Liver (tissue), 9 donors: Measurements from ENCODE around the gene NUDT14. TPM values are rescaled to one million over a fixed set of nuclear protein-coding genes. Genes with fewer than 3 reads are reported as not detected.

Experiments used
- DNase-seq: peaks from one replicate; pipeline ENCODE4 v3.0.0-alpha.2; 2017; ENCODE audit warnings: low spot score
- H3K27ac ChIP-seq, 2 donors: one replicate each; pipeline ENCODE4 v1.7.0; 2013; ENCODE audit warnings: inconsistent platforms in 2 of 2, low read length in 2 of 2, control low read depth in 1 of 2, low read depth in 1 of 2, mild to moderate bottlenecking in 1 of 2
- H3K27me3 ChIP-seq, 4 donors: one replicate each; pipeline versions ENCODE4 v1.6.1 to v1.7.0; 2013; ENCODE audit warnings: low read length in 3 of 4, inconsistent platforms in 1 of 4, mild to moderate bottlenecking in 1 of 4, moderate library complexity in 1 of 4; ENCODE audit not compliant: control insufficient read depth in 4 of 4, insufficient read depth in 4 of 4
- H3K36me3 ChIP-seq, 4 donors: one replicate each; pipeline versions ENCODE4 v1.6.1 to v1.7.0; 2013; ENCODE audit warnings: low read length in 3 of 4, mild to moderate bottlenecking in 3 of 4, low read depth in 1 of 4, moderate library complexity in 1 of 4; ENCODE audit not compliant: control insufficient read depth in 4 of 4, insufficient read depth in 3 of 4
- H3K4me1 ChIP-seq, 4 donors: one replicate each; pipeline versions ENCODE4 v1.6.1 to v1.7.0; 2013; ENCODE audit warnings: low read length in 3 of 4, mild to moderate bottlenecking in 3 of 4, moderate library complexity in 1 of 4; ENCODE audit not compliant: control insufficient read depth in 4 of 4, insufficient read depth in 4 of 4
- H3K4me3 ChIP-seq, 3 donors: one replicate each; pipeline versions ENCODE4 v1.6.1 to v1.7.0; 2013; ENCODE audit warnings: low read length in 3 of 3, control low read depth in 1 of 3, low read depth in 1 of 3, mild to moderate bottlenecking in 1 of 3
- H3K9ac ChIP-seq, 2 donors: one replicate each; pipeline ENCODE4 v1.7.0; 2013; ENCODE audit warnings: low read length in 2 of 2, mild to moderate bottlenecking in 2 of 2, moderate library complexity in 2 of 2, control low read depth in 1 of 2, low read depth in 1 of 2
- H3K9me3 ChIP-seq, 4 donors: one replicate each; pipeline versions ENCODE4 v1.6.1 to v1.7.0; 2013; ENCODE audit warnings: low read length in 3 of 4; ENCODE audit not compliant: control insufficient read depth in 4 of 4
- EGR1 ChIP-seq, 2 donors: IDR thresholded peaks; 2 replicates each; pipeline ENCODE4 v1.6.1; 2016 to 2018; ENCODE audit warnings: antibody characterized with exemption in 2 of 2, low read depth in 2 of 2
- FOXA1 ChIP-seq: IDR thresholded peaks from 2 replicates; pipeline ENCODE4 v1.6.1; 2016; ENCODE audit warnings: antibody characterized with exemption
- FOXA2 ChIP-seq: IDR thresholded peaks from 2 replicates; pipeline ENCODE4 v1.6.1; 2016; ENCODE audit warnings: antibody characterized with exemption
- GABPA ChIP-seq, 2 donors: IDR thresholded peaks in 1 of 2; conservative IDR thresholded peaks in 1 of 2; 2 replicates each; pipeline ENCODE4 v1.6.1; 2016; ENCODE audit warnings: antibody characterized with exemption in 2 of 2, mild to moderate bottlenecking in 1 of 2, moderate library complexity in 1 of 2
- HNF4A ChIP-seq, 2 donors: conservative IDR thresholded peaks; 2 replicates each; pipeline ENCODE4 v1.6.1; 2016; ENCODE audit warnings: antibody characterized with exemption in 2 of 2, mild to moderate bottlenecking in 2 of 2
- HNF4G ChIP-seq: IDR thresholded peaks from 2 replicates; pipeline ENCODE4 v1.6.1; 2016; ENCODE audit warnings: antibody characterized with exemption
- JUND ChIP-seq, 2 donors: IDR thresholded peaks; 2 replicates each; pipeline ENCODE4 v1.6.1; 2016; ENCODE audit warnings: antibody characterized with exemption in 2 of 2
- NR2F2 ChIP-seq: IDR thresholded peaks from 2 replicates; pipeline ENCODE4 v1.6.1; 2016; ENCODE audit warnings: antibody characterized with exemption
- RAD21 ChIP-seq, 2 donors: IDR thresholded peaks; 2 replicates each; pipeline ENCODE4 v1.6.1; 2016; ENCODE audit warnings: antibody characterized with exemption in 2 of 2, mild to moderate bottlenecking in 2 of 2
- RXRA ChIP-seq, 2 donors: IDR thresholded peaks; 2 replicates each; pipeline ENCODE4 v1.6.1; 2017 to 2018; ENCODE audit warnings: antibody characterized with exemption in 2 of 2, mild to moderate bottlenecking in 1 of 2
- SP1 ChIP-seq: IDR thresholded peaks from 2 replicates; pipeline ENCODE4 v1.6.1; 2018; ENCODE audit warnings: antibody characterized with exemption, mild to moderate bottlenecking
- TAF1 ChIP-seq: conservative IDR thresholded peaks from 2 replicates; pipeline ENCODE4 v1.6.1; 2016; ENCODE audit warnings: antibody characterized with exemption, mild to moderate bottlenecking
- YY1 ChIP-seq: IDR thresholded peaks from 2 replicates; pipeline ENCODE4 v1.6.1; 2016; ENCODE audit warnings: antibody characterized with exemption, mild to moderate bottlenecking
- WGBS: extraction: QIAGEN DNeasy Blood & Tissue Kit; methylation state at CpG from one replicate; pipeline ENCODE4 v1.1.7; 2013; 5-methylcytosine and 5-hydroxymethylcytosine counted together
- polyA plus RNA-seq, 2 donors: library from polyadenylated mRNA; stranded (reverse) in 1 of 2; unstranded in 1 of 2; fragments of 200-250 nt in 1 of 2; fragments of >200 nt in 1 of 2; fragmentation: Nextera tagmentation in 1 of 2; extraction: Ambion mirVana in 1 of 2; gene quantifications; one replicate each; pipeline versions ENCODE4 v1.2.1 to v1.2.3, GENCODE V29; 2013 to 2015
- total RNA-seq, 2 donors: library from RNA; depleted of rRNA; stranded (reverse); fragments of >200 nt; gene quantifications; one replicate each; pipeline ENCODE4 v1.2.3, GENCODE V29; 2014
- TF ChIP-seq, protein P1 (sequence below): IDR thresholded peaks from 2 replicates; pipeline ENCODE4 v1.6.1; 2016; ENCODE audit warnings: antibody characterized with exemption
- TF ChIP-seq, protein P2 (sequence below): IDR thresholded peaks from 2 replicates; pipeline ENCODE4 v1.6.1; 2016; ENCODE audit warnings: antibody characterized with exemption
- TF ChIP-seq, protein P3 (sequence below): IDR thresholded peaks from 2 replicates; pipeline ENCODE4 v1.6.1; 2016; ENCODE audit warnings: antibody characterized with exemption
- TF ChIP-seq, protein P4 (sequence below): fragments of 150-350 bp; IDR thresholded peaks from 2 replicates; pipeline ENCODE4 v1.5.1; 2017; ENCODE audit warnings: improper control_type of control experiment, low read depth, low read length; ENCODE audit not compliant: missing input control
- TF ChIP-seq, protein P5 (sequence below): IDR thresholded peaks from 2 replicates; pipeline ENCODE4 v1.6.1; 2016; ENCODE audit warnings: antibody characterized with exemption, mild to moderate bottlenecking
- donor health status: healthy.
- donor health status: healthy.
- donor health status: healthy.
- donor health status: healthy.
- donor health status: healthy.

Gene NUDT14
- total and polyA plus RNA-seq, 4 donors = 3.8 to 24.2 (median 8.0) TPM

DNA sequence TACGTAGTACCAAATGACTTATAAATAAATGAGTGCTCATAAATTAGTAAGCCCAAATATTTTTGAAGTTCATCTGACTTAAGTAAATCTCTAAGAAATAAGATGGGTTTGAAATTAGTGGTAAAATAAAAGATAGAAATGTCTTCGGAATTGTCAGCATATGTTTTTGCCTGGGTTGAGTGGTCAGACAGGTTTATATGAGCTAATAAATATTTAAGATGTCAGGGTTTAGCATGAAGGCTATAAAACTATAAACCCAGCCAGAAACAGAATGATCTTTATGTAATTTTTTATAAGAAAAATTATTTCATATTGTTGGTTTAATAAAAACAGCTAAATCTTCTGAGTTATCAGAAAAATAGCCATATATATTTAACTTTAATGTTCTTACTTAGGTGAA is 49.9 kb downstream of the NUDT14 start:
- Histone ChIP-seq H3K27me3 (no peaks in the 10 kb centered on the region), H3K36me3 (no peaks in the 10 kb centered on the region), H3K4me3 (no peak overlapping the region), H3K4me1 (no peaks in the 10 kb centered on the region), H3K9ac (no peak overlapping the region), H3K9me3 (no peaks in the 10 kb centered on the region), H3K27ac (no peak overlapping the region)
- TF ChIP-seq, protein P1, sequence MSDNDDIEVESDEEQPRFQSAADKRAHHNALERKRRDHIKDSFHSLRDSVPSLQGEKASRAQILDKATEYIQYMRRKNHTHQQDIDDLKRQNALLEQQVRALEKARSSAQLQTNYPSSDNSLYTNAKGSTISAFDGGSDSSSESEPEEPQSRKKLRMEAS = no peak
- TF ChIP-seq FOXA1 (no peak), SP1 (no peak), HNF4G (no peak), NR2F2 (no peak), GABPA (IDR thresholded peaks at IDR 0.05 in 1 of 2, conservative IDR thresholded peaks at IDR 0.05 in 1 of 2) (no peak), TAF1 (no peak), FOXA2 (no peak), JUND (IDR thresholded peaks at IDR 0.05) (no peak), RXRA (IDR thresholded peaks at IDR 0.05) (no peak), EGR1 (IDR thresholded peaks at IDR 0.05; ENCODE audit: low read depth in 2 of 2) (no peak), YY1 (no peak), HNF4A (conservative IDR thresholded peaks at IDR 0.05) (no peak), RAD21 (IDR thresholded peaks at IDR 0.05) (no peak)
- TF ChIP-seq, protein P2, sequence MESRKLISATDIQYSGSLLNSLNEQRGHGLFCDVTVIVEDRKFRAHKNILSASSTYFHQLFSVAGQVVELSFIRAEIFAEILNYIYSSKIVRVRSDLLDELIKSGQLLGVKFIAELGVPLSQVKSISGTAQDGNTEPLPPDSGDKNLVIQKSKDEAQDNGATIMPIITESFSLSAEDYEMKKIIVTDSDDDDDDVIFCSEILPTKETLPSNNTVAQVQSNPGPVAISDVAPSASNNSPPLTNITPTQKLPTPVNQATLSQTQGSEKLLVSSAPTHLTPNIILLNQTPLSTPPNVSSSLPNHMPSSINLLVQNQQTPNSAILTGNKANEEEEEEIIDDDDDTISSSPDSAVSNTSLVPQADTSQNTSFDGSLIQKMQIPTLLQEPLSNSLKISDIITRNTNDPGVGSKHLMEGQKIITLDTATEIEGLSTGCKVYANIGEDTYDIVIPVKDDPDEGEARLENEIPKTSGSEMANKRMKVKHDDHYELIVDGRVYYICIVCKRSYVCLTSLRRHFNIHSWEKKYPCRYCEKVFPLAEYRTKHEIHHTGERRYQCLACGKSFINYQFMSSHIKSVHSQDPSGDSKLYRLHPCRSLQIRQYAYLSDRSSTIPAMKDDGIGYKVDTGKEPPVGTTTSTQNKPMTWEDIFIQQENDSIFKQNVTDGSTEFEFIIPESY = no peak
- TF ChIP-seq, protein P3, sequence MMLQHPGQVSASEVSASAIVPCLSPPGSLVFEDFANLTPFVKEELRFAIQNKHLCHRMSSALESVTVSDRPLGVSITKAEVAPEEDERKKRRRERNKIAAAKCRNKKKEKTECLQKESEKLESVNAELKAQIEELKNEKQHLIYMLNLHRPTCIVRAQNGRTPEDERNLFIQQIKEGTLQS = no peak
- TF ChIP-seq, protein P4, sequence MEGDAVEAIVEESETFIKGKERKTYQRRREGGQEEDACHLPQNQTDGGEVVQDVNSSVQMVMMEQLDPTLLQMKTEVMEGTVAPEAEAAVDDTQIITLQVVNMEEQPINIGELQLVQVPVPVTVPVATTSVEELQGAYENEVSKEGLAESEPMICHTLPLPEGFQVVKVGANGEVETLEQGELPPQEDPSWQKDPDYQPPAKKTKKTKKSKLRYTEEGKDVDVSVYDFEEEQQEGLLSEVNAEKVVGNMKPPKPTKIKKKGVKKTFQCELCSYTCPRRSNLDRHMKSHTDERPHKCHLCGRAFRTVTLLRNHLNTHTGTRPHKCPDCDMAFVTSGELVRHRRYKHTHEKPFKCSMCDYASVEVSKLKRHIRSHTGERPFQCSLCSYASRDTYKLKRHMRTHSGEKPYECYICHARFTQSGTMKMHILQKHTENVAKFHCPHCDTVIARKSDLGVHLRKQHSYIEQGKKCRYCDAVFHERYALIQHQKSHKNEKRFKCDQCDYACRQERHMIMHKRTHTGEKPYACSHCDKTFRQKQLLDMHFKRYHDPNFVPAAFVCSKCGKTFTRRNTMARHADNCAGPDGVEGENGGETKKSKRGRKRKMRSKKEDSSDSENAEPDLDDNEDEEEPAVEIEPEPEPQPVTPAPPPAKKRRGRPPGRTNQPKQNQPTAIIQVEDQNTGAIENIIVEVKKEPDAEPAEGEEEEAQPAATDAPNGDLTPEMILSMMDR = no peak
- TF ChIP-seq, protein P5, sequence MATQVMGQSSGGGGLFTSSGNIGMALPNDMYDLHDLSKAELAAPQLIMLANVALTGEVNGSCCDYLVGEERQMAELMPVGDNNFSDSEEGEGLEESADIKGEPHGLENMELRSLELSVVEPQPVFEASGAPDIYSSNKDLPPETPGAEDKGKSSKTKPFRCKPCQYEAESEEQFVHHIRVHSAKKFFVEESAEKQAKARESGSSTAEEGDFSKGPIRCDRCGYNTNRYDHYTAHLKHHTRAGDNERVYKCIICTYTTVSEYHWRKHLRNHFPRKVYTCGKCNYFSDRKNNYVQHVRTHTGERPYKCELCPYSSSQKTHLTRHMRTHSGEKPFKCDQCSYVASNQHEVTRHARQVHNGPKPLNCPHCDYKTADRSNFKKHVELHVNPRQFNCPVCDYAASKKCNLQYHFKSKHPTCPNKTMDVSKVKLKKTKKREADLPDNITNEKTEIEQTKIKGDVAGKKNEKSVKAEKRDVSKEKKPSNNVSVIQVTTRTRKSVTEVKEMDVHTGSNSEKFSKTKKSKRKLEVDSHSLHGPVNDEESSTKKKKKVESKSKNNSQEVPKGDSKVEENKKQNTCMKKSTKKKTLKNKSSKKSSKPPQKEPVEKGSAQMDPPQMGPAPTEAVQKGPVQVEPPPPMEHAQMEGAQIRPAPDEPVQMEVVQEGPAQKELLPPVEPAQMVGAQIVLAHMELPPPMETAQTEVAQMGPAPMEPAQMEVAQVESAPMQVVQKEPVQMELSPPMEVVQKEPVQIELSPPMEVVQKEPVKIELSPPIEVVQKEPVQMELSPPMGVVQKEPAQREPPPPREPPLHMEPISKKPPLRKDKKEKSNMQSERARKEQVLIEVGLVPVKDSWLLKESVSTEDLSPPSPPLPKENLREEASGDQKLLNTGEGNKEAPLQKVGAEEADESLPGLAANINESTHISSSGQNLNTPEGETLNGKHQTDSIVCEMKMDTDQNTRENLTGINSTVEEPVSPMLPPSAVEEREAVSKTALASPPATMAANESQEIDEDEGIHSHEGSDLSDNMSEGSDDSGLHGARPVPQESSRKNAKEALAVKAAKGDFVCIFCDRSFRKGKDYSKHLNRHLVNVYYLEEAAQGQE = no peak
- WGBS = 88% methylated on average over 2 of the region's 2 CpGs
- DNase-seq = no peak
